GM19193 (cell line): Measurements from ENCODE around the gene C16orf90.

Experiments
- POLR2A ChIP-seq: IDR thresholded peaks from 4 replicates; pipeline ENCODE4 v1.6.1; 2011; ENCODE audit not compliant: insufficient read depth, insufficient read length; ENCODE audit errors: extremely low read depth

The C16orf90 gene

DNA sequence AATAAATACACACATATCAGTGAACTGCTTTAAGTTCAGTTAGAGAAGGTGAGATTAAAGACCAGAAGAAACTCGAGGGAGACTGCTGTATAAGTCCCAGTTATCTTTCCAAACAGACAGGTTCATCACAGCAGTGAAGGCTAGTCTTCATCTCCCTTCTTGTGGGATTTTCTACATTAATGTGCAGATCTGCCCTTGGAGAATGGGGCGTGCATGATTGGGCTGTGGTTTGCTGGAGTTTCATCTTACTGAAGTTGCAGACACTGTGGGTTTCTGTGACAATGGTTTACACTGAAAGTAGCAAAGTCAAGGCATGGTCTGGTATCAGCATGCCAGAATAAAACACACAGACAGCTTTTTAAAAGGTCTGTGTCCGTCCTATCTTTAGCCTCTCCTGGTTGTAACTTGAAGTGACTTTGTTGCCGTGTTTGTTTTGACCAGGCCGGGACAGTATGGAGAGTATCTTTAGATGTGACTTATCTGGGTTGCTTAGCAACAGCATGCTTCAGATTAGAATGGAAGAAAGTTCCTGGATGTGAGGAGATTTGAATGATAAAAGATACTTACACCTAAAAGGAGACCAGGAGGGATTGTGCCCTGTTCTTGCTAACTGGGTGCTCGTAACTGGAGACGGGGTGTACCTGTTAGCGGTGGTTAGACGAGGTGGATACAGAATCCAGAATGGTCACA, 35.7 kb downstream of the C16orf90 start:
- no peak for TF ChIP-seq POLR2A

DNA sequence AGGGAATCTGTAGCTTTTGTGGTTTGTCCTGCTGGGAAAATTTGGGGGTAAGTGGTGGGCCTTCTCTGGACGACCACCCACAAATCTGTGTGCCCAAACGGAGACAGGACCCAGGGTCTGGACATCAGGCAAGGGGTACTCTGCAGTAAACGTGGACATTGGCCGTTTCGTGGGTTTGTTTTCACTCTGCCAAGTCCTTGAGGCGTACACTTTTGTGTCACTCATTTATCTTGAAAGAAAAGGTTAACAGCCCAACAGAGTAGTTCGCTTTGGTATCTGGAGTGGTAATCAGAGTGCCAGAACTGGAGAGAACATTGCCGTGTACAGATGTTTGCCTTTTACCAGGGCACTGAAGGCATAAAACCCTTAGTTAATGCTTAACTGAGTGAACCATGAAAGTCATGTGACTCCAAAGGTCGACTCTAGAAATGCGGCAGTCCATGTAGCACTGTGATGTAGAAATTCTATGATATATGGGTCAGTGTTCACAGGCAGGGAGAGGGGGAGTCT, 36.4 kb downstream of the C16orf90 start:
- TF ChIP-seq POLR2A = no peak

DNA sequence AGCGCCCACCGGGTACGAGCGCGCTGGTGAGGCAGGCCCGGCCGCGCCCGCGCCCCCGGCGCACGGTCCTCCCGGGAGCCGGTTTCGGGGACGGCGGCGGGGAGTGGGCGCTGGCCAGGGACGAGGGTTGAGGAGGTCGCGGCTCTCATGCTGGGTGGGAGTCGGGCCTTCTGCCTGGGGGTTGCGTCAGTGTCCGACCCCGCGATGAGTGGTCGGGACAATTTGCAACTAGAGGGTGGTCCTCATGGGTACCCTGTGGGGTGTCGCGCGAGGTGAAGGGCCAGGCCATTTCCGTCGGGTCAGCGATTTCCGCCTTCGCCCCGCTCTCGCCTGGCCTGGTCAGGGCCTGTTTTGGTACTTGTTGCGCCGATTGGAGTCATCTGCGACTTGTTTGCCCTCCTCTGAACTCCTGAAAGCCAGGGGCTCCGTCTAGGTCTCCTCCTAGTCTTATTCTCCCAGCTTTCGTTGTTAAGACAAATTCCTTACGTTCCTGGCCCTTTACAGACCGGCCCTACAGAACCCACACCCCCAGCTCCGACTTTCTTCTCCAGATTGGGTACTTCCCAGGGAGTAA, 36.9 kb downstream of the C16orf90 start:
- TF ChIP-seq POLR2A = no peak

DNA sequence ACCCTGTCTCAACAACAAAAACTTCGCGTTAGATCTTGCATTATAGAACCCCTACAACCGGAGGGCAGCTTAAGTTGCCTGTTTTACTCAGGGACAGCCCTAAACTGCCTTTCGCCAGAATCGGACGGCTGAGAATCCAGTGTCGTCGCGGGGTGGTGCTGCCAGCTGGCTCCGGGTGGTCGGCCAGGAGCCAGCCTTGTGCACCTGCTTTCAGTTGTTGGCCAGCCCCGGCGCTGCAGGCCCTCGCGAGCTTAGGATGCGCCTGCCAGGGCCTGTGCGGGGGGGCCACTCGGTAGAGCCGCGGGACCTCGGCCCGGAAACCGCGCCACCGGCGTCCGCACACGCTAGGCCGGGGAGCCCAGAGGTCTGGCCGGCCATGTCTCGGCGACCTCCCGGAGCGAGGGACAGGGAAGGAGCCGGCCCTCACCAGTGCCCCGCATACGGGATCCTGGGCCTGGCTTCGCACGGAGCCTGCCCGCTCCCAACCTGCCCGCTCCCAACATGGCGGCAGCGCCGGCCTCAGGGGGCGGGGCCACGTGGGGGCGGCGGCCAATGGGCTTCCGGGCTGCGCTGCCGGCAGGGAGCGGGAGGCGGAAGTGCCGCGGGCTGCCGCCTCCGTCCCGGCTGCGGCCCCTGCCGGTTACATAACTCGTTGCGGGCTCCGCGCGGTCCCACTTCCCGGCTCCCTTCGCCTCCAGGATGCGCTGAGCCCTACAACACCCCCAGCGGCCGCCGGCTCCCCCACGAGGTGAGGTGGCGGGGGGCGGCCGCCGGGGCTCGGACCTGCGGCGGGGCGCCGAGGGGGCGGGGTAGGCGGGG, 37.6 kb downstream of the C16orf90 start:
- TF ChIP-seq POLR2A = peak; percentile 93

DNA sequence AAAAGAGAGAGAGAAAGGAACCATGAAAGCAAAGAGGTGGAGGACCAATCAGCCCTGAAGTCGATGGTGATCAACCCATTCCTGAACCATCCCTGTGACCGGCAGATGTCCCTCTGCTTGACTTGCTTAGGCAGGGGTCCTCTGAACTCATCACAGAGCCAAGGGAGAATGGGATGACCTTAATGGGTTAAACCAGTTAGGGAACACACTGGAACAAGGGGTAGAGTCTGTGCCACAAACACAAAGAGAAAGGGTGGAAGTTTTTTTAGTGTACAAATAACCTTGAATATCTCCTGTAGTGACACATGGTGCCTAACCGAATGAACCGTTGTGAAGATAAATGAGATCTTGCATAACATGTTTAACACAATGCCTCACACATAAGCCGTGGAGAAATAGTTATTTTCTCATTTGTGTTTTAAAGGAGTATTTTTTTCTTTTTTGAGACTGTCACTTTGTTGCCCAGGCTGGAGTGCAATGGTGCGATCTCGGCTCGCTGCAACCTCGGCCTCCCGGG, 40.6 kb downstream of the C16orf90 start:
- no peak for TF ChIP-seq POLR2A

DNA sequence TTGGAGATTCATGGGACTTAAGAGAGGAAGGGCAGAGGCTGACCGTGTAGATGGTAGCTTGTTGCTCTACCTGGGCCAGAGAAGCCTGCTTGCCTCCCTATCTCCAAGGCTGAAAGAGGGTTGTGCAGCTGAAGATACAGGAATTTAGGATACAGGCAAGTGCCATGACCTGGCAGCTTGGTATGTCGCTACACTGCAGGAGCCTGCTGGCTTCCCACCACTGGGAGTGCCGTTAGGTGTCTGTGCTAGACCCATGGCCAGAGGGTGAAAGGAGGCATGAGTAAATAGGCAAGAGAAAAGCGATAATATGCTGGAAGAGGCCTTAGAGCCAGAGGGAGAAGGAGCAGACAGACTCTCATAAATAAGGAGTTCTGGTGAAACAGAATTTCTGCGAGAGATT, 41.2 kb downstream of the C16orf90 start:
- no peak for TF ChIP-seq POLR2A

DNA sequence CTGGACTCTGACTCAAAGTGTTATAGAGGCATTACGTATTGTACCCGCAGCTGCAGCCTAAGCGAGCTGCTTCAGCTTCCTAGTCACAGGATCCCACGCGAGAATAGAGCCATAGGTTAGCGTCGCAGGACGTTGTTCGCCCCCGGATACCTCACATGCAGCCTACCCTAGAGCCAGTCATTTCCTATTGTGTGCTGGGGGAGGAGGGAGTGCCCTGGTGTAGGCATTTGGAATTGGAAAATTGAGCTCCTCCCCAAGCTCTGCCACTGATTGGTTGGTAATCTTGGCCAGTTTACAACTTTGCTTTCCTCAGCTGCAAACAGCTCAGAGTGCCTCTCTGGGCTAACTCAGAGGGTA, 51.3 kb downstream of the C16orf90 start:
- TF ChIP-seq POLR2A = no peak
